T-helper 22 cell (primary cell): Measurements from ENCODE around the gene PITPNB.

ENCODE experiments used
- DNase-seq: peaks from one replicate; pipeline ENCODE4 v3.0.0-alpha.2; 2020; ENCODE audit warnings: low read depth

PITPNB gene

DNA sequence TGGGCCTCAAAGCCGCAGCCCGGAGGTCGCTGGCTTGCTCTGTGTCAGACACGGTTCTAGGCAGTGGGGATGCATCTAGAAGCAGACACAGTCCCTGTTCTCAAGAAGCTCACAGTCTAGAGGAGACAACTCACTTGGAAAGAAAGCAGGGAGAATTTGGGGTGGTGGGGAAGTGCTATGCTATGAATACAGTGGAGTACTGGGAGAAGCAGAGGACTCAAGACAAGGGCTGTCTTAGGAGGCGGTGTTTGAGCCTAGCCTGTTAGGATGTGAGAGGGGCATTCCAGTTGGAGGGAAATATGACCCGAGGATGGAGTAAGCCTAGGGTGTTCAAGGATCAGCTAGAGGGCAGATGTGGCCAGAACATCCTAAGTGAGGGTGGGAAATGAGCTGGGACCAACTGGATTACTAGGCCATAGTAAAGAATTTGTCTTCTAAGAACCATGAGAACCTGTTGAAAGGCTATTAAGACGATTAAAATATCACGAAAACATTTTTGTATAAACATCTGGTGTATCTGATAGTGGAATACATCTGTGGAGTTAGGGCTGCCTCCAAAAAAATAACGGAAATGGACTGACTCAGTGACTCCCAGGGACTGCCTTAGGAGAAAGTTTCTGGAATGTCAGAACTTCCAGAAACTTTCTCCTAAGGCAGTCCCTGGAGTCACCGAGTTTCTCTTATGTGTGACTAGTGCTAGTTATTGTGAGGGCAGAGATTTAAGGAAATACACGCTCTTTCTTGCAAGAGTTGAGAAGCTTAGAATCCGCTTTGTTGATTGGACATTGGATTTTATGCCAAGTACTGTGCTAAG, 1.1 kb upstream of the PITPNB start:
- no peak for DNase-seq

- peak; percentile 37 for DNase-seq
Observed at GRCh38 chr22:27918341-27919221, 475 bp downstream of the PITPNB start.

GRCh38 chr22:27915986-27916385, 3.1 kb downstream of the PITPNB start:
- no peak for DNase-seq

DNA sequence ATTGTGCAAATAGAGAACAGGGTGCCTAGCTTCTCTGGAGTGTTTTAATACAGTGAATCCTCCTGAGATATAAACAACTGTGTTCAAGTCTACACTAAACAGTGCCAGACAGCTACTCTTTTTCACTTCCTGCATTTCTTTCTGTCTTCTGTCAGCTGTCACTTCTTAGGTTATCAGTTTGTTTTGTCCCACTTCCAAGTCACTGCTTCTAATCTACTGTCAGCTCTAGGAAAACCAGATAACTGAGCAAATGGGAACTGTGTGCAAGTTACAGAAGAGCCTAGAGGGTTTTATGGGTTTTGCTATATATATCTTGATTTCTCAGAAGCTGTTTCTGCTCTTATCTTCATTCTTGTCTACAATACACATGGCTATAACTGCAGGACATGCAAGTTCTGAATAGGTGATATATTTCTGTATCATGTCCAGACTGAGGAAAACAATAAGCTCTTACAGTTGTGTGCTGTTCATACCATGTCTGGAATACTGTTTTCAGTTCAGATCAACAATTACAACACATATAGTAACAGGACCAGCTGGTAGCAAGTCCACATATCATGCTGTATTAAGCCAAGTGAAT, 5.8 kb downstream of the PITPNB start:
- no peak for DNase-seq

DNA sequence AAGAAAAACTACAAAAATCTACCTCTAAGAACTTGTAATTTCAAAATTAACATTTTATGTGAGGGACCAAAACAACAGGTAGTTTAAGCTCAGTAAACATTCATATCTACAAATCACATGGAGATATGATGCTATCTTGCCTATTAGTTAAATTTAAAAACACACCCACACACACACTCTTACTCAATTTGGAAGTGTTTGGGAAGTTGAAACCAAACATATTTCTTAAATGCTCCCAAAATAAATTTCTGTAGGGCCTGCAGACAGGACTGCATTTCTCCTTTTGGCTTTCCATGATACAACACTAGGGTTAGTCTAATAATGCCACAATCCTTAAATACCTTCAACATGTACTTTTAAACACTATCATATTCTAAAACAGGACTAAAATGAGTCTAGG, 7.0 kb downstream of the PITPNB start:
- no peak for DNase-seq

- no peak for DNase-seq
Observed at GRCh38 chr22:27911330-27911729, 7.7 kb downstream of the PITPNB start.

- DNase-seq, result no peak
Observed at GRCh38 chr22:27906241-27906640, 12.8 kb downstream of the PITPNB start.

DNA sequence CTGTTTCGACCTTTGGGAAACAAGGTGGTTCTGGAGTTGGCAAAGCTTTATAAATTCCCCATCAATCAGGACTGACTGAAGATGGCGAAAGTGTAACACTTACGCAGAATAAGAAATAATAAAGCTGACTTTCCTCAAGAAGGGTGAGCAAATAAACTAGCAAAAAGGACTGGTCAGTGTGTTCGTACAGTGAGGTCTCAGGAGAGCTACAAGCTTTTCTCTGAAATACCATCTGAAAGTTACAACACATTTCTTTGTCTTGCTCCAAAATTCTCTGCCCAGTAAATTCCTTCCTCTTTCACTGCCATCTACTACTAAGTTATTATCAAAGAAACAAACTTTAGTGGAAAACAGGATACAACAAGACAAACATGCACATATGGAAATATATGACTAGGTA, 13.4 kb downstream of the PITPNB start:
- no peak for DNase-seq

DNA sequence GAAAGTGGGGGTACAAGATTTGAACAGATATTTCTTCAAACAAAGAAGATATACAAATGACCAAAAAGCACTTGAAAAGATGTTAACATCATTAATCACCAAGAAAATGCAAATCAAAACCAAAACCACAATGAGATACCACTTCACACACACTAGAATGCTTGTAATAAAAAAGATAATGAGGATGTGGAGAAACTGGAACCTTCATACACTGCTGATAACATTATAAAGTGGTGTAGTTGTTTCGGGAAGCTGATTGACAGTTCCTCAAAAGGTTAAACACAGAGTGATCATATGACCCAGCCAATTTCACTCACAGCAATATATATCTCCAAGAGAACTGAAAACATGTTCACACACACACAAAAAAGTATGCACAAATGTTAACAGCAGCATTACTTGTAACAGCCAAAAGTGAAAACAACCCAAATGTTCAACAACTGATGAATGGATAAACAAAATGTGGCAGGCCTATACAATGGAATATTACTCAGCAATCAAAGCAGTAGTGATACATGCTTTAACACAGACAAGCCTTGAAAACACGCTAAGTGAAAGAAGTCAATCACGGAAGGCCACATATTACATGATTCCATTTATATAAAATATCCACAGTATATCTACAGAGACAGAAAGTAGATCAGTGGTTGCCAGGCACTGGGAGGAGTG, 15.1 kb downstream of the PITPNB start:
- no peak for DNase-seq

GRCh38 chr22:27900153-27900552, 18.9 kb downstream of the PITPNB start:
- no peak for DNase-seq

DNA sequence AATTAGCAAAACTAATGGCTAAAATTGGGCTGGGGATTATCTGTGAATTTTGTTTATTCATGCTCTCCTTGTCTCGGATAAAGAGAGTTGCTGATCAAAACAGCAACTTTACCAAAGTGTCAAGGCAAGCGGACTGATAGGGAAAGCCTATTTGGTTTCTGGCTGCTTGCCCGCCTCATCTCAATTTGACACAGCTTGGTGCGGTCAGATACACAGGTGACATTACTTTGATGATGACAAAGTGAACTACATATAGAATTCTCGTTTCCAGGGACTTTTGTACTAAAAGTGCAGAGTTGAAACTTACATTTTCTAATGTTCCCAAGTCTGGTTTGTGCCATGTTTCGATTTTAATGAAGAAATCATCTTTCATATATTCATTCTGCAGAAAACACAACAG, 22.8 kb downstream of the PITPNB start:
- DNase-seq, result no peak

- DNase-seq, result no peak
Observed at GRCh38 chr22:27895600-27895999, 23.5 kb downstream of the PITPNB start.

DNA sequence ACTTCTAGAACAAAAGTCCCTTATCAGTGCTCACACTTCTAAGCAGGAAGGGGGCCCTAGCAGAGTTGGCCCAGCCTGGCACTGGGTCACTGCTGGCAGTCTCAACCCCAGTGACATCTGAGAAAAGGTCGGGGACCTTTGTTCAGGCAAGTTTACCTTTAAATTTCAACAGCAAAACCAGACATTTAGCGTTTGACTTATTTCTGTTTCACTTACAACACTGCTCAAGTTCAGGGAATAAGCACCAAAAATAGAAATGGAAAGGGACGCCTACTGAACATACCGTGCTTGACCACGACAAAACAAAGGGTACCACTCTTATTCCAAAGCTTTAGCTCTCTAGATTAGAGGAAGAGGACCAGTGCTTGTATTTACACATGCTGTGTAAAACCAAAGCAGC, 26.2 kb downstream of the PITPNB start:
- DNase-seq, result no peak

GRCh38 chr22:27892064-27892463, 27.0 kb downstream of the PITPNB start:
- no peak for DNase-seq

- no peak for DNase-seq
Observed at GRCh38 chr22:27888310-27888709, 30.7 kb downstream of the PITPNB start.

DNA sequence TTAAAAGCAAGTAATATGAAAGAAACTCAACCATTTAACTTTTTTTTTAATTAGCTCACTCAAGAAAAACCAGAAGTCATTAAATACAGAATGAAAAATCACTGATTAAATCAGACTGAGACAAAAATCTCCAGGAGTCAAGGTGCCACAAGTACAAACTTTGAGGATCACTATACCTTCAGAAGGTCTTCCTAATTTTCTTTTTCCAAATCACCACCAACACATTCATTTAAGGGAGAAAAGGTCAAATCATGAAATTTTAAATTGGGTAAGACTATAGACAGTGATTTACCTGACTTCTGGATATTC, 32.3 kb downstream of the PITPNB start:
- no peak for DNase-seq

GRCh38 chr22:27885977-27886842, 32.8 kb downstream of the PITPNB start:
- no peak for DNase-seq

DNA sequence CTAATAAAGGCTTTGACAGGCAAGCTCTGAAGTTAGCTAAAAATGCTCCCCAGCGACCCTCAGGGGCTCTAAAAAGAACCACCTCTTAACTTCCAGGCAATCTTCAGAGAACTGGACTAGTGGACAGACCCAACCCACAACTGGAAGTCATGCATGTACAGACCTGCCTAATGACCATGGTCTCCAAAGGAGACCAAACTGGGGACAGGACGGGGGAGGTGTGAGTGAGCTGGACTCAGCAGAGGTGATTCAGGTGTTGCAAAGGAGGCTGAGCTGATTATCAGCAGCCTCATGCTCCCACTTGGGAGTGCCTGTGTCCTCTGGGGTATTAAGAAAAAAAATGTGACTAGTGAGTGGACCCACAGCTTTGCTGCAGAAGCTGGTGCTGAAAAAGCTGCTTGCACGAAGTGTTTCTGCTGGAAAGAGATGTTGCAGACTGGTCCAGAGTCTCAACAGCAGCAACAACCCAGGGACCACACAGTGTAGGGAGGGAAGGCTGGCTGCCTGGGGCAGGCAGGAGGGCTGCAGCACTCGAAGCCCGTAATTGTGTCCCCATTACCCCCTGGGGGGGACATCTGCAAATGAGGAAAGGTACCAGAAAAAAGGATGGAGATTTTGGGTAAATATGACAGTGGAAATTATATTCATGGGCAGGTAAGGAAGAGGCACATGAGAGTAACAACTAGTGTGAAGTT, 35.3 kb downstream of the PITPNB start:
- DNase-seq, result no peak

DNA sequence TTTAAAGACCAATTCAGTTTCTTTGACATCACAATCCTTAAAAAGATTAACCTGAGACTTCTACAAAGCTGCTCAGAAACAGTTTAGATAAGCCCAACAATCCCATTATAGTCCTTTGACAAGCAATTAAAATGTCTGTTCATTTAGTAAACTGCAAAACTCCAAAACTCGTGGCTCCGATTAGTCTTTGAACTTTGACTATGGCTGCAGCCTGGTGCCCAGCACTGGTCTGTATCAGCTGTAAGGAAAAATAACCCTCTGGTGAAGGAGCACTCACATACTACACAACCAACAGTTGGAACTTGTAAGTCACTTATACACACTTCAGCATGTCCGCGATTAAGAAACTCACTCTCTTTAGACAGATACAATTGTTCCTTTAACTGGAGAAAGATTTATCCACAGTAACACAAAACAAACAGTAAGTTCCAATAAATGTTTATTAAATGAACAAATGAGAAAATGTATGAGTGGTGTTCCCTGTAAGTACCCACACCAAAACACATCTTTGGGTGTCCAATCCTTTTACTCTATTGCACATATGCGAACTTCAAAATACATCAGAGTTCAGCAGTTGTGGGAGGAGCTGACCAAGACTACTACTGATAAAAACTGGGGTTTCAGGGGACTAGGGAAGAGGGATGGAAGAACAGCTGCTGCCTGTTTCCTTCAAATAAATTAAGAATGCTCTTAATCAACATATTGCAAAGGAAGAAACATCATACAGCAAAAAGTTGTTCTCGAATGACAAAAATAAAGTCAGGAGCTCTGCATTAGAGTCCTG, 36.4 kb downstream of the PITPNB start:
- no peak for DNase-seq

- no peak for DNase-seq
Observed at GRCh38 chr22:27881421-27881820, 37.6 kb downstream of the PITPNB start.
